Activated naive CD4-positive, alpha-beta T cell treated with anti-CD3 and anti-CD28 coated beads for 36 hours (primary cell): ENCODE measurements around the gene JCHAIN. TPM values are rescaled to one million over a fixed set of nuclear protein-coding genes. Genes with fewer than 3 reads are reported as not detected.
"Not testable (repeated sequence)": the region's sequence is repeated elsewhere in the genome, so short reads cannot be mapped to it uniquely, and the experiment has no call there.

ENCODE experiments used
- CTCF ChIA-PET: fragments of 350-600 bp; sonication (Branson Sonifier 250); formaldehyde crosslinking; loops from one replicate; lab custom pipeline; 2021; ENCODE audit warnings: antibody characterized with exemption; lab: Charles Lee
- DNase-seq: peaks from one replicate; pipeline ENCODE4 v3.0.0-alpha.2; 2020
- H3K27ac Mint-ChIP-seq: one replicate; pipeline ENCODE4 v1.8.0; 2021; ENCODE audit warnings: mild to moderate bottlenecking, mixed read lengths
- H3K27me3 Mint-ChIP-seq: one replicate; pipeline ENCODE4 v1.8.0; 2021; ENCODE audit warnings: low read depth, mixed read lengths
- H3K36me3 Mint-ChIP-seq: one replicate; pipeline ENCODE4 v1.8.0; 2021; ENCODE audit warnings: low read depth, mixed read lengths
- H3K4me1 Mint-ChIP-seq: one replicate; pipeline ENCODE4 v1.8.0; 2021; ENCODE audit warnings: low read depth, mixed read lengths
- H3K4me3 Mint-ChIP-seq: one replicate; pipeline ENCODE4 v1.8.0; 2021; ENCODE audit warnings: mild to moderate bottlenecking, moderate library complexity, mixed read lengths
- H3K9me3 Mint-ChIP-seq: one replicate; pipeline ENCODE4 v1.8.0; 2021; ENCODE audit warnings: mixed read lengths
- intact Hi-C: fragments of 100-400 bp; cut with micrococcal nuclease; formaldehyde crosslinking; loops from one replicate; pipeline ENCODE4 v1.15.1; 2023
- total RNA-seq, 2 experiments: library from RNA; stranded (reverse); gene quantifications; one replicate each; pipeline ENCODE4 v1.2.3, GENCODE V29; 2021

Gene JCHAIN
- total RNA-seq, 2 experiments from 2014 or later, result not detected

DNA sequence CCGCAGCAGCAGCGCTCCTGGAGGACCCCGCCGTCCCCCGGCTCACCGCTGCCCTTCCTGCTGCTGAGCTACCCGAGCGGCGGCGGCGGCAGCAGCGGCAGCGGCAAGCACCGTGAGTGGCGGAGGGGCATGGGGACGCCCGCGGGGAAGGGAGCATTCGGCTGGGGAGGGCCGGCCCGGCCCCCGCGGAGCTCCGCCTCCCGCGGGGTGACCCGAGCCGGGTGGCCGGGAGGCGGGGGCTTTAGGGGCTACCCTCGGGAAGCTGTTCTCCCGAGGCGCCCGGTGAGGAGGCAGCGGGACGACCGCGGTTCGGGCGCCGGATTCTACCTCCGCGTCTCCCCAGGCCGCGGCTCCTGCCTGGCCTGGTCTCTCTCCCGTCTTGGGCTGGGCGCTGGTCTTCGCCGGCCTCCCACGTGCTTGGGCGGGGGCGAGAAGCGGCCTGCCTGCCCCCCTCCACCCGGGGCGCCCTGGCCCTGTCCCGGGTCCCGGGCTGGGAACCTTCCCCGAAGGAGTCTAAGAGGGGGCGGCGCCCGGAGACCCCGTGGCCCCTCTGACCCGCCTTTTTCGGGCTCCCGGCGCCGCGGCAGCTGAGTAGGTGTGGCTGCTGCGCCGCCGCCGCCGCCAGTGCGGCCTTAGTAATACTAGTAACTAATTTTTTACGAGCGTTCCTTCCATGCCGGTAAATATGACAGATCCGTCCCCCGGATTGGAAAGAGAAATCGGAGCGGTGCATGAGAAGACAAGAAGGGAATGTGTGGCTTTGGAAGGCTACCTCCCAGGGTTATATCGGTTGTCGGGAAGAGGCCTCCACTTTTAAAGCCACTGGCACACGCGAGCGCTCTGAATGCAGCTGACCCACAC, 39.1 kb upstream of the JCHAIN start:
- peaks cover 1% of the 10 kb centered on the region for H3K36me3 Mint-ChIP-seq
- peaks cover 32% of the 10 kb centered on the region for H3K4me1 Mint-ChIP-seq
- H3K4me3 Mint-ChIP-seq, result peak overlapping the region; percentile 82
- H3K27me3 Mint-ChIP-seq, result no peaks in the 10 kb centered on the region
- intact Hi-C loops, result loop anchor here (1.0 to 2.0 kb wide), 6 partner anchors 8 to 221 kb away; partner anchors contain the start of genes GRSF1 and MOB1B
- CTCF ChIA-PET, result interaction anchor here (0.8 to 2.6 kb wide), 5 partner anchors 16 to 29 kb away, joined by 3 to 12 read pairs (median 7); partner anchors contain the start of gene UTP3
- H3K9me3 Mint-ChIP-seq, result no peaks in the 10 kb centered on the region
- H3K27ac Mint-ChIP-seq, result peak overlapping the region; percentile 90
- peak; percentile 74 for DNase-seq

DNA sequence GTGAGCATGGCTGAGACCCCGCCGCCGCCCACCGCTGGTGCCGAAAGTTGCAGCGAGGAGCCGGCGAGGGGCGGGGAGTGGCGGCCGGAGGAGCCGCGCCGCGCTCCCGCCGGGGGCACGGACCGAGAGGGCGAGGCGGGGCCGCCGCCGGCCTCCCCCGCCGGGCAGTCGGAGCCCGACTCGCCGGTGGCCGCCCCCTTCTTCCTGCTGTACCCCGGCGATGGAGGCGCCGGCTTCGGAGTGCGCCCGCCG, 38.5 kb upstream of the JCHAIN start:
- CTCF ChIA-PET, result interaction anchor here (0.9 to 2.6 kb wide), 4 partner anchors 12 to 30 kb away, joined by 6 to 18 read pairs (median 10); partner anchors contain the start of gene UTP3
- H3K36me3 Mint-ChIP-seq, result peaks cover 1% of the 10 kb centered on the region
- no peaks in the 10 kb centered on the region for H3K27me3 Mint-ChIP-seq
- H3K27ac Mint-ChIP-seq, result no peak overlapping the region
- DNase-seq, result no peak
- intact Hi-C loops, result loop anchor here (1.0 to 5.0 kb wide), 9 partner anchors 8 to 943 kb away; partner anchors contain the start of genes DCK, GRSF1, MOB1B and SULT1B1
- H3K4me1 Mint-ChIP-seq, result peaks cover 30% of the 10 kb centered on the region
- peak overlapping the region; percentile 81 for H3K4me3 Mint-ChIP-seq
- H3K9me3 Mint-ChIP-seq, result no peaks in the 10 kb centered on the region

DNA sequence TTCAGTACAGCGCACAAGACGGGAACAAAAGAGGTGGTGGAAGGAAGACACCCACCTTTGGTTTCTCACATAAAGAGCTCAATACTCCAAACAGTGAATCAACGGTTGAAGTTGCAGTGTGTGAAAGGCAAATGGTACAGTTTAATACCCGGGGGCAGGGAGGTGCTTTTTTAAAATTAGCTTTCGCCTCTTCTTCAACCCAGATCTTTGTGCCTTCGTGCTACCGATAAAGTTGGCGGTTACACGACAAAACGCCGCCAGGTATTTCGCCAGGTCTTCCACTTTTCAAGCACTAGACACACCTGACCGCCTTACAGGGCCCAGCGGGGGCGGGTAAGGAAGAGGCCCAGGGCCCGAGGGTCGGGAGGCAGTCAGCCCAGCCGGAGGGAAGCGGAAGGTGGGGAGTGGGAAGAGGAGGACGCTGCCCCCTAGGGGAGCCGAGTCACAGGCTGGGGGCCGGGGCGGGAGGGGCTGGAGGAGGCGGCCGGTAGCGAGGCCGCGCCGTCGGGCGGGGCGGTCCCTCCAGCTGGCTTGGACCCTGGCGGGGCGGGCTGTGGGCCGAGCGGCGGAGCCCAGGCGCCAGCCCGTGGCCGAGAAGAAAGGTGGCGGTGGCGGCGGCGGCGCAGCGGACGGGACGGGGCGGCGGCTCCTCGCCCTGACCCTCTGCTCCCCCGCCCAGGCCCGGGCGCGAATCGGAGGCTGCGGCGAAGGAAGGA, 38.1 kb upstream of the JCHAIN start:
- no peaks in the 10 kb centered on the region for H3K27me3 Mint-ChIP-seq
- intact Hi-C loops, result loop anchor here (1.0 to 5.0 kb wide), 5 partner anchors 16 to 942 kb away; partner anchors contain the start of genes DCK, SULT1B1 and UTP3
- peak overlapping the region; percentile 81 for H3K4me3 Mint-ChIP-seq
- peak; percentile 69 for DNase-seq
- CTCF ChIA-PET, result interaction anchor here (0.5 to 2.6 kb wide), 14 partner anchors 11 to 318 kb away, joined by 3 to 18 read pairs (median 4); partner anchors contain the start of gene UTP3
- peaks cover 1% of the 10 kb centered on the region for H3K36me3 Mint-ChIP-seq
- H3K4me1 Mint-ChIP-seq, result peaks cover 26% of the 10 kb centered on the region
- H3K9me3 Mint-ChIP-seq, result no peaks in the 10 kb centered on the region
- peak overlapping the region; percentile 85 for H3K27ac Mint-ChIP-seq

DNA sequence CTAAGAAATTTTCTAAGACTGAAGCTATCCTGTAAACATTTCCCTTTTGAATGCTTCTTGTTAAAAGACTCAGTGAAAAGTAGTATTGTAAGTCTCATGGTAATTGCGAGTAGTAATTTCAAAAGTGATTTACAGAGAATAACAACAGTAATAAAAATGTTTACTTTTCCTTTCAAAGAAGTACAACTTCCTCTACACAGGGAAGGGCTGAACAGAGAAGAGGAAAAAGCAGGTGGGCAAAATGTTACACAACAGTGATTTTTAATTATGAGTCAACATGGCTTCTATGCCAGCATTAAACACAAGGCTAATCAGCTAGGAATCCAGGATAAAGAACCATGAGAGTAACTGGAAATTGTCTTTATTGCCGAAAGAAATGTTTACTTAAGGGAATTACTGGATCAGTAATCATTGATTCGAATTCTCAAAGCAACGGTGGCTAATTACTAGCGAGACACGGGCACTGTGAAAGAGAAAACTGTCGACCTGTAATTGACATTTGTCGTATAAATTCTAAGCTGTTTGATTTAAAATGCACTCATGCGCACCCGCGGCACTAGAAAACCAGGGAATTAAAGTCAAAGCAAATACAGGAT, 37.4 kb upstream of the JCHAIN start:
- Mint-ChIP-seq H3K9me3 (no peaks in the 10 kb centered on the region), H3K36me3 (peaks cover 1% of the 10 kb centered on the region), H3K27me3 (no peaks in the 10 kb centered on the region), H3K4me1 (peaks cover 19% of the 10 kb centered on the region), H3K4me3 (peak overlapping the region; percentile 81), H3K27ac (peak overlapping the region; percentile 85)
- CTCF ChIA-PET, result interaction anchor here (0.6 to 2.6 kb wide), 12 partner anchors 11 to 307 kb away, joined by 3 to 18 read pairs (median 4); no protein-coding TSS in a partner anchor
- peak; percentile 31 for DNase-seq
- intact Hi-C loops, result loop anchor here (1.0 to 5.0 kb wide), 5 partner anchors 15 to 941 kb away; partner anchors contain the start of genes DCK, SULT1B1 and UTP3

DNA sequence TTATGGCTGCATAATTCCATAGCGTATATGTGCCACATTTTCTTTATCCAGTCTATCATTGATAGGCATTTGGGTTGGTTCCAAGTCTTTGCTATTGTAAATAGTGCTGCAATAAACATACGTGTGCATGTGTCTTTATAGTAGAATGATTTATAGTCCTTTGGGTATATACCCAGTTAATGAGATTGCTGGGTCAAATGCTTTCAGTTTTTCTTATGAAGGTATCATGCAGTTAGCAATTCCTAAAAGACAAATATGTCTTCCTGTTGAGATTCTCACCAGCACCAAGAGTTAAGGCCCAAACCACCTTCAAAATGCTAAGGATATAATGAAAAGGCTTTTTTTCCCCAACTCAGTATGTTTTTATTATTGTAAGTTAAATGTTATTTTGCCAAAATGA, 36.3 kb upstream of the JCHAIN start:
- not testable (repeated sequence) for H3K27me3 Mint-ChIP-seq, DNase-seq, H3K36me3 Mint-ChIP-seq, H3K27ac Mint-ChIP-seq, H3K9me3 Mint-ChIP-seq, H3K4me3 Mint-ChIP-seq
- H3K4me1 Mint-ChIP-seq, result peaks cover 19% of the 10 kb centered on the region
- intact Hi-C loops, result loop anchor here (5.0 kb wide), 1 partner anchor 940 kb away; the partner anchor contains the start of gene SULT1B1
- CTCF ChIA-PET, result interaction anchor here (1.9 to 2.6 kb wide), 4 partner anchors 10 to 35 kb away, joined by 4 to 18 read pairs (median 12); no protein-coding TSS in a partner anchor

DNA sequence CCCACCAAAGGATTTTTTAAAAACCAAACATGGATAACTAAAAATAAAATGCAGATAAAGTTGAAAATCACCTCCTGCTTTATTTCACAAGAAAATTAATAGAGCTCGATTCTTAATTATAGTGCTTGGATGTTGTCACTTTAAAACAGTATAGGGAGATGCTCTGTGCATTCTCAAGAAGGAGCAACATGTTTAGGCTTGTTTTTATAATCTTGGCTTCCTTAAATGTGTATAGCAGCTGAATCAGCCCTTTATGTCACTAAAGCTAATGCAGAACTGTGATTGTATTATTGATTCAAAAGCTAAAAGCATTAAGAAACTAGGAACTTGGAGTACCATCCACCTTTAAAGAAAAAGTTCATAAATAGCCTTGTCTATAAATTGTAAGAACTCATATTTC, 35.0 kb upstream of the JCHAIN start:
- intact Hi-C loops, result loop anchor here (5.0 kb wide), 1 partner anchor 939 kb away; the partner anchor contains the start of gene SULT1B1
- no peak for DNase-seq
- Mint-ChIP-seq H3K27ac (no peak overlapping the region), H3K36me3 (peaks cover 1% of the 10 kb centered on the region), H3K4me3 (no peak overlapping the region), H3K9me3 (no peaks in the 10 kb centered on the region), H3K27me3 (no peaks in the 10 kb centered on the region), H3K4me1 (peaks cover 13% of the 10 kb centered on the region)
- CTCF ChIA-PET, result interaction anchor here (0.7 to 1.2 kb wide), 3 partner anchors 12 to 321 kb away, joined by 3 read pairs; no protein-coding TSS in a partner anchor

DNA sequence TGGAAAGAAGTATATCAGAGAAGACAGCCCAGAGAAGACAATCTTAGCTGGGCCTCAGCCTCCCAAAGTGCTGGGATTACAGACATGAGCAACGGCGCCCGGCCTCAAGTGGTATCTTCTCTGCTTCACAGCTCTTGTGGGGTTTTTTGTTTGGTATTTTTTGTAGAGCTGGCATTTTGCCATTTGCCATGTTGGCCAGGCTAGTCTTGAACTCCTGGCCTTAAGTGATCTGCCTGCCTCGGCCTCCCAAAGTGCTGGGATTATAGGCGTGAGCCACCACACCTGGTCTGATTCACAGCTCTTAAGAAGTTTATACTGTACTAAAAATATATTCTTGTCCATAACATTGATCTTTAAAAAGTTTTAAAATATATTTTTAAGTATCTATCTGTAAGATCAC, 34.4 kb upstream of the JCHAIN start:
- intact Hi-C loops, result loop anchor here (5.0 kb wide), 1 partner anchor 938 kb away; the partner anchor contains the start of gene SULT1B1
- H3K36me3 Mint-ChIP-seq, result peaks cover 1% of the 10 kb centered on the region
- peaks cover 8% of the 10 kb centered on the region for H3K4me1 Mint-ChIP-seq
- H3K27me3 Mint-ChIP-seq, result no peaks in the 10 kb centered on the region
- no peak for DNase-seq
- H3K4me3 Mint-ChIP-seq, result no peak overlapping the region
- no peak overlapping the region for H3K27ac Mint-ChIP-seq
- CTCF ChIA-PET, result interaction anchor here (0.8 to 1.2 kb wide), 2 partner anchors 12 to 13 kb away, joined by 3 read pairs; no protein-coding TSS in a partner anchor
- no peaks in the 10 kb centered on the region for H3K9me3 Mint-ChIP-seq

DNA sequence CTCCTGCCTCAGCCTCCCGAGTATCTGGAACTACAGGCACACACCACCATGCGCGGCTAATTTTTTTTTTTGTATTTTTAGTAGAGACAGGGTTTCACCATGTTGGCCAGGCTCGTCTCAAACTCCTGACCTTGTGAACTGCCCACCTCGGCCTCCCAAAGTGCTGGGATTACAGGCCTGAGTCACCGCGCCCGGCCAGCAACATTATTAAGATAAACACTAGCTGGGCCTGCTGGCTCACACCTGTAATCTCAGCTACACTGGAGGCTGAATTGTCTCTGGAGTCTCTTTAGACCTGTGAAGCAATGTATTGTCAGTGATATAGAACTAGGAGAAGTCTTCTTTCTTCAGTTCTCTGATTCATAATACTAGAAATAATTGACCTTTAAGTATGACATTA, 32.1 kb upstream of the JCHAIN start:
- H3K27ac Mint-ChIP-seq, H3K36me3 Mint-ChIP-seq, H3K9me3 Mint-ChIP-seq, intact Hi-C loops, H3K4me3 Mint-ChIP-seq, DNase-seq, H3K4me1 Mint-ChIP-seq, H3K27me3 Mint-ChIP-seq: not testable (repeated sequence)
- CTCF ChIA-PET, result interaction anchor here (2.2 kb wide), 1 partner anchor 9 kb away, joined by 4 read pairs; the partner anchor contains the start of gene UTP3

DNA sequence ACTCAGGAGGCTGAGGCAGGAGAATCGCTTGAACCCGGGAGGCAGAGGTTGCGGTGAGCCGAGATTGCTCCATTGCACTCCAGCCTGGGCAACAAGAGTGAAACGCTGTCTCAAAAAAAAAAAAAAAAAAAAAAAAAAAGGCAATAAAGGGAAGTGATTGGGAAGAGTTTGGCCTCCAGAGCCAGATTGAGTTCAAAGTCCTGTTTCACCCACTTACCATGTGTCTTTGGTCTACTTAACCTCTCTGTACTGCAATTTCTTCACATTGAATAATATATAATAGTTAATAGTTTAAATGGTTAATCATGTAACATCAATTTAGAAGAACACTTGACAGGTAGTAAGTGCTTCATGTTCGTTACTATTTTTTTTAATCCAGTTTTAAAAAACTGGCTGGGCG, 28.3 kb upstream of the JCHAIN start:
- Mint-ChIP-seq H3K4me1 (peaks cover 23% of the 10 kb centered on the region), H3K36me3 (peaks cover 17% of the 10 kb centered on the region)
- CTCF ChIA-PET, result interaction anchor here (3.0 kb wide), 1 partner anchor 9 kb away, joined by 18 read pairs; no protein-coding TSS in a partner anchor
- H3K9me3 Mint-ChIP-seq, H3K4me3 Mint-ChIP-seq, H3K27me3 Mint-ChIP-seq, DNase-seq, intact Hi-C loops, H3K27ac Mint-ChIP-seq: not testable (repeated sequence)

DNA sequence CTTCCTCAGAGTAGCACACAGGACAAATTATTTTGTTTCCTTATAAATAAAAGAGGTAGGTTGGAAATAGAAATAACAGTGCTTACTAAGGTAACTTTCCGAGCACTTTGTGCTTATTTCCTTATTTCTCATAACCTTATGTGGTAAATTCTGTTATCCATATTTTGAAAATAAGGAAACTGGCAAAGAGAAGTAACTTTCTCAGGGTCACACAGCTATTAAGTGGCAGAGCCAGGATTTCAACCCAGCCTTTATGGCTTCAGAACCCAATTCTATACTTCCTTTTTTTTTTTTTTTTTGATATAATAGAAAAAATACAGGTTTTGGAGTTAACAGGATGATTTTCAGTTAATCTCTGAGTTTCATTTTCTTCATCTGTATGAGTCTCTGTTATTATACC, 25.4 kb upstream of the JCHAIN start:
- Mint-ChIP-seq H3K27me3 (no peaks in the 10 kb centered on the region), H3K4me3 (no peak overlapping the region), H3K4me1 (peaks cover 33% of the 10 kb centered on the region), H3K27ac (no peak overlapping the region), H3K36me3 (peaks cover 29% of the 10 kb centered on the region), H3K9me3 (no peaks in the 10 kb centered on the region)
- DNase-seq, result no peak
- intact Hi-C loops, result no loop called here
- CTCF ChIA-PET, result interaction anchor here (0.6 to 3.0 kb wide), 2 partner anchors 12 to 20 kb away, joined by 3 to 18 read pairs; no protein-coding TSS in a partner anchor

DNA sequence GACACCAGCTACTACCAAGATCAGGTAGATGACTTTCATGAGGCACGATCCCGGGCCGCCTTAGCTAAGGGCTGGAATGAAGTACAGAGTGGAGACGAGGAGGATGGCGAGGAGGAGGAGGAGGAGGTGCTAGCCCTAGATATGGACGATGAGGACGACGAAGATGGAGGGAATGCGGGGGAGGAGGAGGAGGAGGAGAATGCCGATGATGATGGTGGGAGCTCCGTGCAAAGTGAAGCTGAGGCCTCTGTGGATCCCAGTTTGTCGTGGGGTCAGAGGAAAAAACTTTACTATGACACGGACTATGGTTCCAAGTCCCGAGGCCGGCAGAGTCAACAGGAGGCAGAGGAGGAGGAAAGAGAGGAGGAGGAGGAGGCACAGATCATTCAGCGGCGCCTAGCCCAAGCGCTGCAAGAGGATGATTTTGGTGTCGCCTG, 22.5 kb upstream of the JCHAIN start:
- peaks cover 33% of the 10 kb centered on the region for H3K4me1 Mint-ChIP-seq
- H3K4me3 Mint-ChIP-seq, result peak overlapping the region; percentile 87
- CTCF ChIA-PET, result interaction anchor here (0.7 to 2.7 kb wide), 11 partner anchors 9 to 87 kb away, joined by 3 to 13 read pairs (median 4); partner anchors contain the start of gene RUFY3
- H3K27me3 Mint-ChIP-seq, result no peaks in the 10 kb centered on the region
- H3K36me3 Mint-ChIP-seq, result peaks cover 29% of the 10 kb centered on the region
- H3K27ac Mint-ChIP-seq, result peak overlapping the region; percentile 99
- DNase-seq, result peak; percentile 32
- H3K9me3 Mint-ChIP-seq, result no peaks in the 10 kb centered on the region
- intact Hi-C loops, result loop anchor here (1.0 to 5.0 kb wide), 12 partner anchors 15 to 927 kb away; partner anchors contain the start of genes DCK, GRSF1, MOB1B and SULT1B1
